BE2C (cell line): ENCODE measurements around the gene C1orf35.
A peak's percentile ranks its signal among the peaks of the same experiment; 100 is the strongest.

Source experiments
- DNase-seq: peaks from one replicate; pipeline ENCODE4 v3.0.0-alpha.2; 2020
- H3K27me3 ChIP-seq: fragments of 250-450 bp; sonication (Bioruptor Pico); 2 replicates; pipeline ENCODE4 v1.5.1; 2020; ENCODE audit warnings: mild to moderate bottlenecking
- H3K36me3 ChIP-seq: fragments of 250-450 bp; sonication (Bioruptor Pico); 2 replicates; pipeline ENCODE4 v1.5.1; 2020; ENCODE audit warnings: mild to moderate bottlenecking
- H3K4me1 ChIP-seq: fragments of 250-450 bp; sonication (Bioruptor Pico); 2 replicates; pipeline ENCODE4 v1.5.1; 2020
- H3K4me3 ChIP-seq: 2 replicates; pipeline ENCODE4 v1.5.1; 2011; ENCODE audit warnings: low read depth, low read length
- H3K9me3 ChIP-seq: fragments of 250-450 bp; sonication (Bioruptor Pico); 2 replicates; pipeline ENCODE4 v1.5.1; 2020
- CTCF ChIP-seq: IDR thresholded peaks from 2 replicates; pipeline ENCODE4 v1.5.1; 2012; ENCODE audit warnings: mild to moderate bottlenecking, low read depth, low read length

The C1orf35 gene

GRCh38 chr1:228142701-228143136, 39.6 kb upstream of the C1orf35 start:
- Histone ChIP-seq H3K27me3 (no peaks in the 10 kb centered on the region), H3K9me3 (no peaks in the 10 kb centered on the region), H3K36me3 (peaks cover 6% of the 10 kb centered on the region), H3K4me3 (no peak overlapping the region), H3K4me1 (peaks cover 6% of the 10 kb centered on the region; the same call in 1 of the 2 replicates)
- TF ChIP-seq CTCF: no peak
- no peak for DNase-seq

GRCh38 chr1:228142155-228142691, 39.1 kb upstream of the C1orf35 start:
- H3K4me3 ChIP-seq: peak overlapping the region; percentile 95
- peaks cover 6% of the 10 kb centered on the region; the same call in 1 of the 2 replicates for H3K4me1 ChIP-seq
- TF ChIP-seq CTCF: no peak
- no peaks in the 10 kb centered on the region for H3K27me3 ChIP-seq
- DNase-seq: peak; percentile 8
- H3K9me3 ChIP-seq: no peaks in the 10 kb centered on the region
- peaks cover 6% of the 10 kb centered on the region for H3K36me3 ChIP-seq

- Histone ChIP-seq H3K27me3 (no peaks in the 10 kb centered on the region; the same call in 1 of the 2 replicates), H3K9me3 (no peaks in the 10 kb centered on the region), H3K36me3 (peaks cover 3% of the 10 kb centered on the region; the same call in 1 of the 2 replicates), H3K4me1 (peaks cover 6% of the 10 kb centered on the region; the same call in 1 of the 2 replicates), H3K4me3 (peak overlapping the region; percentile 95)
- no peak for TF ChIP-seq CTCF
- peak; percentile 87 for DNase-seq
These were observed 38.3 kb upstream of the C1orf35 start for GRCh38 chr1:228141226-228142044.

GRCh38 chr1:228140724-228141225, 37.6 kb upstream of the C1orf35 start:
- H3K36me3 ChIP-seq: peaks cover 3% of the 10 kb centered on the region; the same call in 1 of the 2 replicates
- peak; percentile 6 for DNase-seq
- no peak for TF ChIP-seq CTCF
- H3K4me3 ChIP-seq: peak overlapping the region; percentile 95
- peaks cover 5% of the 10 kb centered on the region for H3K27me3 ChIP-seq
- H3K4me1 ChIP-seq: peaks cover 6% of the 10 kb centered on the region; the same call in 1 of the 2 replicates
- no peaks in the 10 kb centered on the region for H3K9me3 ChIP-seq

GRCh38 chr1:228139931-228140723, 37.0 kb upstream of the C1orf35 start, which contains the start of gene GUK1:
Gene GUK1, plus strand, starts transcription at chr1:228140279. Its CDS starts 24 bp downstream, at chr1:228140303.
- Histone ChIP-seq H3K36me3 (peaks cover 3% of the 10 kb centered on the region; the same call in 1 of the 2 replicates), H3K9me3 (no peaks in the 10 kb centered on the region), H3K27me3 (peaks cover 12% of the 10 kb centered on the region), H3K4me3 (peak within 1 kb of the TSS; percentile 95), H3K4me1 (peaks cover 6% of the 10 kb centered on the region; the same call in 1 of the 2 replicates)
- no peak for TF ChIP-seq CTCF
- DNase-seq: peak; percentile 100
